Left ventricle myocardium inferior (tissue), 1 donor: ENCODE data around the gene UBE2I. TPM values are rescaled to one million over a fixed set of nuclear protein-coding genes. Genes with fewer than 3 reads are reported as not detected.

Experiments used
- DNase-seq: peaks from one replicate; pipeline ENCODE4 v3.0.0-alpha.2; 2020
- H3K27ac ChIP-seq: fragments of 200-600 bp; replicated peaks from 2 replicates; pipeline ENCODE4 v1.8.0; 2021
- H3K27me3 ChIP-seq: fragments of 200-600 bp; 2 replicates; pipeline ENCODE4 v1.8.0; 2021; ENCODE audit warnings: low read depth
- H3K36me3 ChIP-seq: fragments of 200-600 bp; 2 replicates; pipeline ENCODE4 v1.8.0; 2021
- H3K4me1 ChIP-seq: fragments of 200-600 bp; 2 replicates; pipeline ENCODE4 v1.8.0; 2021
- H3K4me3 ChIP-seq: fragments of 200-600 bp; 2 replicates; pipeline ENCODE4 v1.8.0; 2021; ENCODE audit warnings: mild to moderate bottlenecking, moderate library complexity
- H3K9me3 ChIP-seq: fragments of 200-600 bp; replicated peaks from 2 replicates; pipeline ENCODE4 v1.8.0; 2021
- intact Hi-C: fragments of 100-400 bp; cut with micrococcal nuclease; formaldehyde crosslinking; loops from one replicate; pipeline ENCODE4 v1.11.0; 2022
- long read RNA-seq: library from polyadenylated mRNA; unstranded; transcript quantifications from one replicate; pipeline ENCODE4 v2.0.0, GENCODE V29; 2021
- total RNA-seq: library from RNA; stranded (reverse); fragmentation: NEBNext Ultra II Directional; extraction: Animal tissue kit (Norgen Biotek cat#: 25700); gene quantifications from one replicate; pipeline ENCODE4 v1.2.1, GENCODE V29; 2021
- TF ChIP-seq, protein P1 (sequence below): fragments of 200-600 bp; IDR thresholded peaks from 2 replicates; pipeline ENCODE4 v1.8.0; 2021; ENCODE audit warnings: antibody characterized with exemption, mild to moderate bottlenecking, borderline replicate concordance
- donor health status: DM: no; HTN: yes; CAD: no; lungs with severe emphysema.

The UBE2I gene
- total RNA-seq = 86.2 TPM
- long read RNA-seq, transcript UBE2I-203 (7 exons, 2,976 nt) = major isoform, 28 of 62 reads
- long read RNA-seq, partial matches to known transcripts = 6 of 62 reads
- long read RNA-seq, other reads (novel, unspliced or antisense) = 25 of 62 reads

- Histone ChIP-seq H3K27me3 (no peaks in the 10 kb centered on the region), H3K4me1 (peaks cover 47% of the 10 kb centered on the region), H3K36me3 (peaks cover 7% of the 10 kb centered on the region), H3K9me3 (no peaks in the 10 kb centered on the region), H3K4me3 (peak within 1 kb of the TSS; percentile 95), H3K27ac (peak within 1 kb of the TSS; percentile 100)
- peak; percentile 96 for DNase-seq
- intact Hi-C loops = no loop called here
- TF ChIP-seq, protein P1, sequence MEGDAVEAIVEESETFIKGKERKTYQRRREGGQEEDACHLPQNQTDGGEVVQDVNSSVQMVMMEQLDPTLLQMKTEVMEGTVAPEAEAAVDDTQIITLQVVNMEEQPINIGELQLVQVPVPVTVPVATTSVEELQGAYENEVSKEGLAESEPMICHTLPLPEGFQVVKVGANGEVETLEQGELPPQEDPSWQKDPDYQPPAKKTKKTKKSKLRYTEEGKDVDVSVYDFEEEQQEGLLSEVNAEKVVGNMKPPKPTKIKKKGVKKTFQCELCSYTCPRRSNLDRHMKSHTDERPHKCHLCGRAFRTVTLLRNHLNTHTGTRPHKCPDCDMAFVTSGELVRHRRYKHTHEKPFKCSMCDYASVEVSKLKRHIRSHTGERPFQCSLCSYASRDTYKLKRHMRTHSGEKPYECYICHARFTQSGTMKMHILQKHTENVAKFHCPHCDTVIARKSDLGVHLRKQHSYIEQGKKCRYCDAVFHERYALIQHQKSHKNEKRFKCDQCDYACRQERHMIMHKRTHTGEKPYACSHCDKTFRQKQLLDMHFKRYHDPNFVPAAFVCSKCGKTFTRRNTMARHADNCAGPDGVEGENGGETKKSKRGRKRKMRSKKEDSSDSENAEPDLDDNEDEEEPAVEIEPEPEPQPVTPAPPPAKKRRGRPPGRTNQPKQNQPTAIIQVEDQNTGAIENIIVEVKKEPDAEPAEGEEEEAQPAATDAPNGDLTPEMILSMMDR = no peak
Observed at GRCh38 chr16:1308977-1309885, at the start of gene UBE2I. UBE2I (plus strand) TSS chr16:1309636; CDS start chr16:1314031, 4,395 bp downstream.

DNA sequence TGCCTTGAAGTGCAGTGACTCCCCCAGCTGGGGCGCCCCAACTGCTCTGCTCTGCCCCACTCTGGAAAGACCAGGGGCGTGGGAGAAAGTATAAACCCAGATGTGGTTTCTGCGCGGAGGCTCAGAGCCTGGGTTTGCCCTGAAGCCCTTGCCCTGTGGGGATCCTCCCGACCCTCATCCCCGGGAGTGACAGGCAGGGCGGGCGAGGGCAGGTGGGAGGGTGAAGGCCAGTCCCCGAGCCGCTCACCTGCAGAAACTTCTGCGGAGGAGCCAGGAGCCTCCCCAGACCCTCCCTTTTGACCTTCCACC is 49.7 kb upstream of the UBE2I start:
- Histone ChIP-seq H3K4me3 (no peak overlapping the region), H3K9me3 (no peaks in the 10 kb centered on the region), H3K4me1 (no peaks in the 10 kb centered on the region), H3K27ac (no peak overlapping the region), H3K27me3 (peaks cover 76% of the 10 kb centered on the region), H3K36me3 (no peaks in the 10 kb centered on the region)
- intact Hi-C loops = no loop called here
- DNase-seq = no peak
- TF ChIP-seq, protein P1 = no peak

GRCh38 chr16:1260101-1260680 is 49.2 kb upstream of the UBE2I start:
- Histone ChIP-seq H3K9me3 (no peaks in the 10 kb centered on the region), H3K4me1 (no peaks in the 10 kb centered on the region), H3K4me3 (no peak overlapping the region), H3K36me3 (no peaks in the 10 kb centered on the region), H3K27me3 (peaks cover 76% of the 10 kb centered on the region), H3K27ac (no peak overlapping the region)
- DNase-seq = no peak
- TF ChIP-seq, protein P1 = no peak
- intact Hi-C loops = no loop called here

GRCh38 chr16:1261131-1261892 is 48.1 kb upstream of the UBE2I start:
- Histone ChIP-seq H3K4me3 (no peak overlapping the region), H3K4me1 (no peaks in the 10 kb centered on the region), H3K36me3 (no peaks in the 10 kb centered on the region), H3K9me3 (no peaks in the 10 kb centered on the region), H3K27ac (no peak overlapping the region), H3K27me3 (peaks cover 73% of the 10 kb centered on the region)
- DNase-seq = no peak
- intact Hi-C loops = no loop called here
- TF ChIP-seq, protein P1 = no peak

- H3K27me3 ChIP-seq = peaks cover 73% of the 10 kb centered on the region
- no peak overlapping the region for H3K4me3 ChIP-seq
- TF ChIP-seq, protein P1 = no peak
- H3K4me1 ChIP-seq = no peaks in the 10 kb centered on the region
- H3K9me3 ChIP-seq = no peaks in the 10 kb centered on the region
- H3K36me3 ChIP-seq = no peaks in the 10 kb centered on the region
- no peak overlapping the region for H3K27ac ChIP-seq
- intact Hi-C loops = no loop called here
- DNase-seq = no peak
Observed at GRCh38 chr16:1262210-1262845, 47.1 kb upstream of the UBE2I start.
